SU-DHL-6 (cell line): ENCODE measurements around the gene FOXK1.

Source experiments
- H2AFZ ChIP-seq: fragments of 200-600 bp; sonication (generic); 2 replicates; pipeline ENCODE4 v1.6.1; 2014; ENCODE audit warnings: low read depth, mild to moderate bottlenecking, moderate library complexity, mixed read lengths, antibody characterized with exemption, low read length; ENCODE audit not compliant: severe bottlenecking
- H3F3A ChIP-seq: fragments of 200-600 bp; shearing (Covaris generic); 2 replicates; pipeline ENCODE4 v1.6.0; 2016; ENCODE audit warnings: antibody characterized with exemption, mild to moderate bottlenecking; ENCODE audit not compliant: insufficient read depth
- H3K27ac ChIP-seq: fragments of 200-600 bp; sonication (generic); 2 replicates; pipeline ENCODE4 v1.5.1; 2016; ENCODE audit warnings: low read depth, mild to moderate bottlenecking, low read length, moderate library complexity, mixed read lengths
- H3K27me3 ChIP-seq: fragments of 200-600 bp; sonication (generic), shearing (Covaris generic); 2 replicates; pipeline ENCODE4 v1.6.0; 2014; ENCODE audit warnings: mild to moderate bottlenecking, low read length
- H3K36me3 ChIP-seq: fragments of 200-600 bp; sonication (generic); 2 replicates; pipeline ENCODE4 v1.6.1; 2014; ENCODE audit warnings: mild to moderate bottlenecking, low read length, mixed read lengths
- H3K4me2 ChIP-seq: fragments of 300-600, 200-600 bp; shearing (Covaris generic), sonication (generic); 2 replicates; pipeline ENCODE4 v1.6.0; 2014; ENCODE audit warnings: low read length, low read depth, mild to moderate bottlenecking; ENCODE audit not compliant: poor library complexity, severe bottlenecking
- H3K4me3 ChIP-seq: fragments of 200-600 bp; sonication (generic); 2 replicates; pipeline ENCODE4 v1.5.1; 2014; ENCODE audit warnings: antibody characterized with exemption, low read length, mild to moderate bottlenecking, mixed read lengths; ENCODE audit not compliant: insufficient read depth, poor library complexity, severe bottlenecking
- H3K79me2 ChIP-seq: fragments of 200-600 bp; sonication (generic); 2 replicates; pipeline ENCODE4 v1.6.1; 2014; ENCODE audit warnings: mild to moderate bottlenecking, low read length, moderate library complexity; ENCODE audit not compliant: insufficient read depth
- H3K9ac ChIP-seq: fragments of 200-600 bp; sonication (generic); 2 replicates; pipeline ENCODE4 v1.7.0; 2014; ENCODE audit warnings: mild to moderate bottlenecking, low read length
- H3K9me2 ChIP-seq: fragments of 200-600 bp; sonication (generic); replicated peaks from 2 replicates; pipeline ENCODE4 v1.6.1; 2014; ENCODE audit warnings: low read length; ENCODE audit not compliant: insufficient read depth
- H3K9me3 ChIP-seq: fragments of 200-600 bp; sonication (generic); 2 replicates; pipeline ENCODE4 v1.6.1; 2014; ENCODE audit warnings: low read length, mixed read lengths; ENCODE audit not compliant: insufficient read depth
- H4K20me1 ChIP-seq: fragments of 200-600 bp; sonication (generic); 2 replicates; pipeline ENCODE4 v1.6.1; 2014; ENCODE audit warnings: low read depth, mild to moderate bottlenecking, antibody characterized with exemption, low read length, moderate library complexity, mixed read lengths
- EZH2phosphoT487 ChIP-seq: fragments of 200-600 bp; sonication (generic), shearing (Covaris generic); conservative IDR thresholded peaks from 2 replicates; pipeline ENCODE4 v1.6.1; 2018; ENCODE audit warnings: mild to moderate bottlenecking, antibody characterized with exemption, low read length, moderate library complexity, mixed read lengths
- TF ChIP-seq, protein P1 (sequence below): fragments of 200-600 bp; sonication (generic); IDR thresholded peaks from one replicate; pipeline ENCODE4 v1.5.1; 2017; ENCODE audit warnings: antibody characterized with exemption, mild to moderate bottlenecking, low read length, moderate library complexity; ENCODE audit not compliant: insufficient read depth, poor library complexity, severe bottlenecking

FOXK1 gene

GRCh38 chr7:4722960-4723630, 41.0 kb downstream of the FOXK1 start:
- Histone ChIP-seq H3K9me3 (no peaks in the 10 kb centered on the region), H3K79me2 (peaks cover 63% of the 10 kb centered on the region), H3K4me3 (no peak overlapping the region), H3K27me3 (no peaks in the 10 kb centered on the region), H4K20me1 (no peaks in the 10 kb centered on the region), H3K9ac (no peak overlapping the region), H3K36me3 (no peaks in the 10 kb centered on the region), H3K9me2 (no peaks in the 10 kb centered on the region), H3F3A (no peaks in the 10 kb centered on the region), H3K27ac (no peak overlapping the region), H3K4me2 (no peak overlapping the region), H2AFZ (no peak overlapping the region)
- no peak for TF ChIP-seq EZH2phosphoT487
- TF ChIP-seq, protein P1, sequence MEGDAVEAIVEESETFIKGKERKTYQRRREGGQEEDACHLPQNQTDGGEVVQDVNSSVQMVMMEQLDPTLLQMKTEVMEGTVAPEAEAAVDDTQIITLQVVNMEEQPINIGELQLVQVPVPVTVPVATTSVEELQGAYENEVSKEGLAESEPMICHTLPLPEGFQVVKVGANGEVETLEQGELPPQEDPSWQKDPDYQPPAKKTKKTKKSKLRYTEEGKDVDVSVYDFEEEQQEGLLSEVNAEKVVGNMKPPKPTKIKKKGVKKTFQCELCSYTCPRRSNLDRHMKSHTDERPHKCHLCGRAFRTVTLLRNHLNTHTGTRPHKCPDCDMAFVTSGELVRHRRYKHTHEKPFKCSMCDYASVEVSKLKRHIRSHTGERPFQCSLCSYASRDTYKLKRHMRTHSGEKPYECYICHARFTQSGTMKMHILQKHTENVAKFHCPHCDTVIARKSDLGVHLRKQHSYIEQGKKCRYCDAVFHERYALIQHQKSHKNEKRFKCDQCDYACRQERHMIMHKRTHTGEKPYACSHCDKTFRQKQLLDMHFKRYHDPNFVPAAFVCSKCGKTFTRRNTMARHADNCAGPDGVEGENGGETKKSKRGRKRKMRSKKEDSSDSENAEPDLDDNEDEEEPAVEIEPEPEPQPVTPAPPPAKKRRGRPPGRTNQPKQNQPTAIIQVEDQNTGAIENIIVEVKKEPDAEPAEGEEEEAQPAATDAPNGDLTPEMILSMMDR = no peak

DNA sequence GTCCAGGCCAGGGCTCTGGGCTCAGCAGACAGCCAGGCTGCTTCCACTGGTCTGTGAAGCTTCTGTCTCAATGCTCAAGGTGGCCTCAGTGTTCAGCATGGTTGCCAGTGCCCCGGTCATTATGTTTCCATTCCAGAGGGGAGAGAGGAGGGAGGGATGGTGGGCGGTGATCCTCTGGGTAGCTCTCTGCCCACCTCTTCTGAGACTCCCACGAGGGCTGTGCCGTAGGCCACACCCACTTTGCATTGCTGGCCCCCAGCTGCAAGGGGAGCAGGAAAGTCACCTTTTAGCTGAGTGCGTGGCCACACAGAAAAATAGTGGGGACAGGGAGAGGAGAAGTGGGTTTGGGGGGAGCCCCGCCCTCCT, 42.5 kb downstream of the FOXK1 start:
- TF ChIP-seq, protein P1 = no peak
- no peak for TF ChIP-seq EZH2phosphoT487
- H3F3A ChIP-seq = no peaks in the 10 kb centered on the region
- H3K9ac ChIP-seq = no peak overlapping the region
- no peak overlapping the region for H3K27ac ChIP-seq
- no peak overlapping the region for H2AFZ ChIP-seq
- H3K9me2 ChIP-seq = no peaks in the 10 kb centered on the region
- H3K4me3 ChIP-seq = no peak overlapping the region
- H3K9me3 ChIP-seq = no peaks in the 10 kb centered on the region
- H4K20me1 ChIP-seq = no peaks in the 10 kb centered on the region; the same call in 1 of the 2 replicates
- H3K4me2 ChIP-seq = no peak overlapping the region
- H3K27me3 ChIP-seq = no peaks in the 10 kb centered on the region
- peaks cover 58% of the 10 kb centered on the region for H3K79me2 ChIP-seq
- no peaks in the 10 kb centered on the region for H3K36me3 ChIP-seq

GRCh38 chr7:4725014-4725849, 43.1 kb downstream of the FOXK1 start:
- no peak overlapping the region for H3K4me3 ChIP-seq
- H3K4me2 ChIP-seq = no peak overlapping the region
- peaks cover 52% of the 10 kb centered on the region for H3K79me2 ChIP-seq
- no peak for TF ChIP-seq EZH2phosphoT487
- TF ChIP-seq, protein P1 = no peak
- H3K9me3 ChIP-seq = no peaks in the 10 kb centered on the region
- no peaks in the 10 kb centered on the region for H3K36me3 ChIP-seq
- no peak overlapping the region for H3K9ac ChIP-seq
- no peaks in the 10 kb centered on the region for H3K9me2 ChIP-seq
- no peaks in the 10 kb centered on the region; the same call in 1 of the 2 replicates for H4K20me1 ChIP-seq
- no peak overlapping the region for H3K27ac ChIP-seq
- no peaks in the 10 kb centered on the region for H3K27me3 ChIP-seq
- no peak overlapping the region for H2AFZ ChIP-seq
- no peaks in the 10 kb centered on the region for H3F3A ChIP-seq
